ENCODE results near the gene GPRC5A. TPM values are rescaled to one million over a fixed set of nuclear protein-coding genes. Genes with fewer than 3 reads are reported as not detected.

GPRC5A gene
- total and polyA plus RNA-seq, 2 donors (not counting 3 experiments of a cell fraction or from before 2014, with no cell fraction given) = 22.7 to 86.4 TPM

DNA sequence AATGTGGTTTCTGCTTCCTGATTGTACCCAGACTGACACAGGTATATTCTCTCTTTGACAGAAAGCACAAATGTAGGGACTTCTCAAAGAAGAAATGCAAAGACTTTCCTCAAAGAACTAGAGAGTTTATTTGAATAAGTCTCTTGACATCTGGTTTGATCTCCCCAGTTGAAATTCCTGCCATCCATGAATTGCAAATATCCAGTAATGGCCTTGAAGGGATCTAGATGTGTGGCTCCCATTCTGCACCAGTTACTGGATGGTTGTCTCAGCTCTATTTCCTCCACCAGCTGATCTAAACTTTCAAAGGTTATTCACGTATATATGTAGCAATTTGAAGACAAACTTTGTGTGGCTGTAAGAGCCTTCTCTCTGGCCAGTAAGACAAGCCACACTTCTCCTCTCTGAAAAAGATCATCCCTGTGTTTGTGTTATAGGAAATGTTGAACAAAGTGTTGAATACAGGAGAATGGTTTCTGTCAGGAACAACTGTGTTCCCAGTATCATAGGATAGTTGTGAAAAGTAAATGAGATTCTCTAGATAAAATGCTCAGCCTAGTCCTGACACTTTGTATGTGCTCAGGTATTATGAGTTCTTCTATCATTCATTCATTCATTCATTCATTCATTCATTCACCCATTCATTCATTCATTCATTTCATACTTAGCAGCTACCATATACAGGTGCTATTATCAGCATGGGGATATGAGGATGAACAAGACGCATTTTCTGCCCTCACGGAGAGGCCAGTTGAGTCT lies 22.7 kb upstream of the GPRC5A start:
- no TSS peak for BruUV-seq (replicated peaks)
- H3K27me3 ChIP-seq (ENCODE audit: control insufficient read depth in 2 of 2, insufficient read depth in 2 of 2, low read length in 2 of 2) = no peaks in the 10 kb centered on the region
- DNase-seq (ENCODE audit: low read depth, low spot score) = no peak
- no peaks in the 10 kb centered on the region for H3K9me1 ChIP-seq (replicated peaks; ENCODE audit: control insufficient read depth, extremely low read depth, insufficient read depth, low read length)
- no peak overlapping the region for H3K27ac ChIP-seq (ENCODE audit: insufficient read depth, low read depth, low read length)
- intact Hi-C loops (cut with micrococcal nuclease) = no loop called here
- FAIRE-seq = no peak
- H3K36me3 ChIP-seq (ENCODE audit: control insufficient read depth in 2 of 2, extremely low read depth in 1 of 2, insufficient read depth in 2 of 2, low read length in 2 of 2) = no peaks in the 10 kb centered on the region
- no peaks in the 10 kb centered on the region for H4K20me1 ChIP-seq (replicated peaks; ENCODE audit: control insufficient read depth, extremely low read depth, insufficient read depth, low read length)
- ChIA-PET CTCF (interaction anchor here (1.0 kb wide), 2 partner anchors 24 to 30 kb away, joined by 3 read pairs; no protein-coding TSS in a partner anchor), POLR2A (no interaction called here)
- H3K9ac ChIP-seq (replicated peaks; ENCODE audit: extremely low read depth, insufficient read depth, low read length) = no peak overlapping the region
- dilution Hi-C loops (cut with MboI; ENCODE audit: extremely low pct_ligation_motif_present, low sequenced_read_pairs) = no loop called here
- TF ChIP-seq MYC (IDR thresholded peaks at IDR 0.05; ENCODE audit: low read depth, low read length) (no peak), GATA2 (IDR thresholded peaks at IDR 0.05; ENCODE audit: insufficient read depth, insufficient read length, low read depth, low read length) (no peak), POLR2A (IDR thresholded peaks at IDR 0.05; ENCODE audit: low read depth, low read length) (no peak), POLR2AphosphoS5 (IDR thresholded peaks at IDR 0.05; ENCODE audit: insufficient read depth, low read depth, low read length) (no peak), FOS (IDR thresholded peaks at IDR 0.05; ENCODE audit: borderline replicate concordance, insufficient read depth, low read length) (no peak), JUN (IDR thresholded peaks at IDR 0.05; ENCODE audit: borderline replicate concordance, insufficient read depth, insufficient read length, low read depth) (no peak), EZH2 (IDR thresholded peaks at IDR 0.05; ENCODE audit: borderline replicate concordance, low read depth, low read length, severe bottlenecking) (no peak)
- TF ChIP-seq, protein P1, sequence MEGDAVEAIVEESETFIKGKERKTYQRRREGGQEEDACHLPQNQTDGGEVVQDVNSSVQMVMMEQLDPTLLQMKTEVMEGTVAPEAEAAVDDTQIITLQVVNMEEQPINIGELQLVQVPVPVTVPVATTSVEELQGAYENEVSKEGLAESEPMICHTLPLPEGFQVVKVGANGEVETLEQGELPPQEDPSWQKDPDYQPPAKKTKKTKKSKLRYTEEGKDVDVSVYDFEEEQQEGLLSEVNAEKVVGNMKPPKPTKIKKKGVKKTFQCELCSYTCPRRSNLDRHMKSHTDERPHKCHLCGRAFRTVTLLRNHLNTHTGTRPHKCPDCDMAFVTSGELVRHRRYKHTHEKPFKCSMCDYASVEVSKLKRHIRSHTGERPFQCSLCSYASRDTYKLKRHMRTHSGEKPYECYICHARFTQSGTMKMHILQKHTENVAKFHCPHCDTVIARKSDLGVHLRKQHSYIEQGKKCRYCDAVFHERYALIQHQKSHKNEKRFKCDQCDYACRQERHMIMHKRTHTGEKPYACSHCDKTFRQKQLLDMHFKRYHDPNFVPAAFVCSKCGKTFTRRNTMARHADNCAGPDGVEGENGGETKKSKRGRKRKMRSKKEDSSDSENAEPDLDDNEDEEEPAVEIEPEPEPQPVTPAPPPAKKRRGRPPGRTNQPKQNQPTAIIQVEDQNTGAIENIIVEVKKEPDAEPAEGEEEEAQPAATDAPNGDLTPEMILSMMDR (IDR thresholded peaks at IDR 0.05; ENCODE audit: extremely low read depth in 1 of 2, insufficient read depth in 1 of 2, low read depth in 1 of 2, low read length in 2 of 2) = no peak
- TF ChIP-seq, protein P2, sequence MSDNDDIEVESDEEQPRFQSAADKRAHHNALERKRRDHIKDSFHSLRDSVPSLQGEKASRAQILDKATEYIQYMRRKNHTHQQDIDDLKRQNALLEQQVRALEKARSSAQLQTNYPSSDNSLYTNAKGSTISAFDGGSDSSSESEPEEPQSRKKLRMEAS (IDR thresholded peaks at IDR 0.05; ENCODE audit: insufficient read depth, insufficient read length) = no peak
- H3K4me3 ChIP-seq (replicated peaks in 1 of 3; ENCODE audit: insufficient read depth in 1 of 3, low read depth in 1 of 3, low read length in 3 of 3) = no peak overlapping the region
- H3K9me3 ChIP-seq (replicated peaks; ENCODE audit: control insufficient read depth, insufficient read depth, low read length) = no peaks in the 10 kb centered on the region
- H2AFZ ChIP-seq (ENCODE audit: low read depth, low read length) = no peak overlapping the region
- H3K4me2 ChIP-seq (ENCODE audit: insufficient read depth, low read length) = no peak overlapping the region
- H3K4me1 ChIP-seq (ENCODE audit: control insufficient read depth, extremely low read depth, insufficient read depth, low read length) = peaks cover 33% of the 10 kb centered on the region
- H3K79me2 ChIP-seq (ENCODE audit: control insufficient read depth, insufficient read depth, low read length) = no peaks in the 10 kb centered on the region
